ENCODE results near the gene DCAF6. TPM values are rescaled to one million over a fixed set of nuclear protein-coding genes. Genes with fewer than 3 reads are reported as not detected.

Gene DCAF6
- total RNA-seq, 2 donors from 2014 or later = 47.2 to 76.7 TPM

DNA sequence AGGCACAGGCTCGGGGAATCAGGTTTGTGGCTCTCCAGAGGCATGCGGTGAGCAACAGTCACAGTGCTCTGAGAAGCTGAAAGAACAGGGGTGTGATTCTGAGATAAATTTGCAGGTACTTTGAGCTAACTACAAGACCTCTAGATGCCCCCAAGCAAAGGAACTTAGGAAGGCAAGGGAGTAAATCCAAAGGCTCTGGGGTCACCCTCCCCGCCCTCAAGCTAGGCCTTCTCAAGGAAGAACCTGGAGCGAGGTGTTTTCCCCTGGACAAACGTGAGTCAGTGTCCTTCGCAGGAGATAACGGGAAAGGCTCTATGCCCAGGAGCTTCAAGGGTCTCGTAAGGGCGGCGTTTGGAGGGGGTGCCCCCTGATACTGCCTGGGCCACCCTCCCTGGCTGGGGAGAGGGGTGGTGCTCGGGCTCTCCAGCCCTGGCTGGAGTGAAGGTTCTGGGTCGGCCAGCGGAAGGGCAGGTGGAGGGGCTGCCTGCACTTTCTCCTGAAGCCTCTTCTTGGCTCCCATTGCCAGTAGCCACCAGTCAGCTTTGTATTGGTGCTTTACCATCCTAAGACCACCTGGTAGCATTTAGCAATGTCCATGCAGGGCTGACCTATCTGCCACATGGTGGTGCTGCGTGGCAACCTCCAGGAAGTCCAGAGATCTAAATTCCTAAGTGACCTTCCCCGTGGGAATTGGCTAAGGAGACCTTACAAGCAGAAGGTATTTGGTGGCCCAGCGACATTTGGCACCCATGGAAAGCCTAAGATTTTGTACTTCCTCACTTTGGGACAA, 156.3 kb downstream of the DCAF6 start:
- H3K4me1 ChIP-seq (ENCODE audit: control insufficient read depth in 1 of 2, low read depth in 2 of 2) = peaks cover 8 to 26% of the 10 kb centered on the region in 2 donors
- H3K9me3 ChIP-seq = no peaks in the 10 kb centered on the region
- ATAC-seq (ENCODE audit: insufficient number of reproducible peaks, low FRiP score, low read depth) = no peak
- TF ChIP-seq, protein P1, sequence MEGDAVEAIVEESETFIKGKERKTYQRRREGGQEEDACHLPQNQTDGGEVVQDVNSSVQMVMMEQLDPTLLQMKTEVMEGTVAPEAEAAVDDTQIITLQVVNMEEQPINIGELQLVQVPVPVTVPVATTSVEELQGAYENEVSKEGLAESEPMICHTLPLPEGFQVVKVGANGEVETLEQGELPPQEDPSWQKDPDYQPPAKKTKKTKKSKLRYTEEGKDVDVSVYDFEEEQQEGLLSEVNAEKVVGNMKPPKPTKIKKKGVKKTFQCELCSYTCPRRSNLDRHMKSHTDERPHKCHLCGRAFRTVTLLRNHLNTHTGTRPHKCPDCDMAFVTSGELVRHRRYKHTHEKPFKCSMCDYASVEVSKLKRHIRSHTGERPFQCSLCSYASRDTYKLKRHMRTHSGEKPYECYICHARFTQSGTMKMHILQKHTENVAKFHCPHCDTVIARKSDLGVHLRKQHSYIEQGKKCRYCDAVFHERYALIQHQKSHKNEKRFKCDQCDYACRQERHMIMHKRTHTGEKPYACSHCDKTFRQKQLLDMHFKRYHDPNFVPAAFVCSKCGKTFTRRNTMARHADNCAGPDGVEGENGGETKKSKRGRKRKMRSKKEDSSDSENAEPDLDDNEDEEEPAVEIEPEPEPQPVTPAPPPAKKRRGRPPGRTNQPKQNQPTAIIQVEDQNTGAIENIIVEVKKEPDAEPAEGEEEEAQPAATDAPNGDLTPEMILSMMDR (IDR thresholded peaks at IDR 0.05) = peak; percentile 30
- peaks cover 11% of the 10 kb centered on the region for H3K36me3 ChIP-seq
- peak overlapping the region in 1 of 2 donors; percentile 38 for H3K27ac ChIP-seq
- DNase-seq (ENCODE audit: low spot score) = no peak
- no peaks in the 10 kb centered on the region for H3K27me3 ChIP-seq (replicated peaks; ENCODE audit: insufficient read depth)
- no peak overlapping the region for H3K4me3 ChIP-seq

DNA sequence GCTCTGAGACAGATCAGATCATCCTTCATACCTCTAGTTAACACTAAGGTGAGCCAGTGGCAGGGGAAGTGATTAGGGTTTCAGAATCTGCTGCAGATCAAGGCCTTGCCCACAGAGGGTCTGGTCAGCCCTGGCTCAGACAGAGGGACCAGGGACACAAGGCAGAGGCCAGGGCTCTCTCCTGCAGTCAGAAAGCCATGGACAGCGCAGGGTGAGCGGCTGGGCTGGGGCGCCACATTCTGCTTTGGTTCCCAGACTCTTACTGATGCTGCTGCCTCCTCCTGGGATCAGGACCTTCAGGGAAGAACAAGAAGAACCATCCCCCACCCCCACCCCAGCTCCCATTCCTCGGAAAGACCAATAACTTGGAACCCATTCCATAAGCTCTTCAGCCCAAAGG, 157.1 kb downstream of the DCAF6 start:
- TF ChIP-seq, protein P1 (IDR thresholded peaks at IDR 0.05) = no peak
- ATAC-seq (ENCODE audit: insufficient number of reproducible peaks, low FRiP score, low read depth) (no peak), DNase-seq (ENCODE audit: low spot score) (no peak)
- H3K27me3 ChIP-seq (replicated peaks; ENCODE audit: insufficient read depth) = no peaks in the 10 kb centered on the region
- peaks cover 11% of the 10 kb centered on the region for H3K36me3 ChIP-seq
- no peaks in the 10 kb centered on the region for H3K9me3 ChIP-seq
- H3K4me1 ChIP-seq (ENCODE audit: control insufficient read depth in 1 of 2, low read depth in 2 of 2) = peaks cover 8 to 26% of the 10 kb centered on the region in 2 donors
- no peak overlapping the region for H3K27ac ChIP-seq
- H3K4me3 ChIP-seq = no peak overlapping the region

DNA sequence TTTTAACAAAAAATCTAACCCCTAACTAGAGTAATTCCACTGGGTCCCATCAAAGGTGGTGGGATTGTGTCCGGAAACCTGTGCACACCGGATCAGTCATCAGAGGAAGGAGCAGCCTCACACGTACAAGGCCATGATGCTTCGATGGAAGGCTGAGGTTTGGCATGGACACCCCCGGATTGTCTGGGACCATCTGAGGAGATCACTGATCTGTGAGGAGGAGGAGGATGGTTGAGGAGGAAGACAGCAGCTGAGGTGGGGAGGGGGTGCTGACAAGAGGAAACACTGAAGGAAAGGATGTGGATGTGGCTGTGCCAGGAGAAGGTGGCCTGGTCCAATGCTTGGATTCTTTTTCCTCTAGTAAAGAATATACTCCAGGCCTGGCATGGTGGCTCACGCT, 159.0 kb downstream of the DCAF6 start:
- no peaks in the 10 kb centered on the region for H3K9me3 ChIP-seq
- no peaks in the 10 kb centered on the region for H3K27me3 ChIP-seq (replicated peaks; ENCODE audit: insufficient read depth)
- TF ChIP-seq, protein P1 (IDR thresholded peaks at IDR 0.05) = no peak
- no peak overlapping the region for H3K4me3 ChIP-seq
- H3K36me3 ChIP-seq = peaks cover 7% of the 10 kb centered on the region
- ATAC-seq (ENCODE audit: insufficient number of reproducible peaks, low FRiP score, low read depth) (no peak), DNase-seq (ENCODE audit: low spot score) (no peak)
- H3K4me1 ChIP-seq (ENCODE audit: control insufficient read depth in 1 of 2, low read depth in 2 of 2) = peaks cover 8 to 26% of the 10 kb centered on the region in 2 donors
- H3K27ac ChIP-seq = no peak overlapping the region

DNA sequence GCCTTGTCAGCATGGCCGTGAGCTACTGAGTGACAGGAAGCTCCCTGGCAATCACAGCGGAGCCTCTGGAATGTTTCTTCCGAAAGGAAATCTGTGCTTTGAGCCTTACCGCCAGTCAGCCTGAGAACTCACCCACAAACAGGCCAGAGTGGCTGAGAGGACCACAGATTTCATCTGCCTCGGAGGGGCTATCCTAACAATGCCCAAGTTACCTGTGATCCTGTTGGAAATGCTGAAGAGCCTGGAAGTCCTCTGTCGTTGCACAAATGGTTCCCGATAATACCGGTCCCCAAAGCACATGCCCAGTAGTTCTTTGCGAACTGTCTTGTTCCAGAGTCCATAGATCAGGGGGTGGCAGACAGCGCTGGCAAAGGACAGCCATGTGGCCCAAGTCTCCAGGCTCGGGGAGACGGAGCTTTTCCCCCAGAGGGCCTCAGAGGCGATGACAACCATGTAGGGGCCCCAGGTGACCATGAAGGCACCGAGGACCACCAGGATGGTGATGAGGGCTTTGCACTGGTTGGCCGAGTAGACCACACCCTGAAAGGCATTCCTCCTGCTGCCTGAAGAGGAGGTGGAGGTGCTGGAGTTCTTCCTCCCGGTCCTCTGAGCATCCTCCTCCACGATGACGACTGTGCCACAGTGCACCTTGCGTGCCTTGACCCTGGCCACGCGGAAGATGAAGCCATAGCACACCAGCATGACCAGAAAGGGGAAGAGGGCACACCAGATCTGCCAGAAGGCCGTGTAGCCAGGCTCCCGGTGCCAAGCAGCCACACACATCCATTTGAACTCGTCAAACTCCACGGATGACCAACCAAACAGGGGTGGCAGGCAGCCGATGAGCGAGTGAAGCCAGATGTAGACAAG, 160.0 kb downstream of the DCAF6 start:
- Histone ChIP-seq H3K4me3 (no peak overlapping the region), H3K4me1 (ENCODE audit: control insufficient read depth in 1 of 2, low read depth in 2 of 2) (peaks cover 8 to 23% of the 10 kb centered on the region in 2 donors), H3K27ac (no peak overlapping the region), H3K36me3 (peaks cover 7% of the 10 kb centered on the region), H3K27me3 (replicated peaks; ENCODE audit: insufficient read depth) (no peaks in the 10 kb centered on the region), H3K9me3 (no peaks in the 10 kb centered on the region)
- ATAC-seq (ENCODE audit: insufficient number of reproducible peaks, low FRiP score, low read depth) (no peak), DNase-seq (ENCODE audit: low spot score) (no peak)
- TF ChIP-seq, protein P1 (IDR thresholded peaks at IDR 0.05) = no peak

DNA sequence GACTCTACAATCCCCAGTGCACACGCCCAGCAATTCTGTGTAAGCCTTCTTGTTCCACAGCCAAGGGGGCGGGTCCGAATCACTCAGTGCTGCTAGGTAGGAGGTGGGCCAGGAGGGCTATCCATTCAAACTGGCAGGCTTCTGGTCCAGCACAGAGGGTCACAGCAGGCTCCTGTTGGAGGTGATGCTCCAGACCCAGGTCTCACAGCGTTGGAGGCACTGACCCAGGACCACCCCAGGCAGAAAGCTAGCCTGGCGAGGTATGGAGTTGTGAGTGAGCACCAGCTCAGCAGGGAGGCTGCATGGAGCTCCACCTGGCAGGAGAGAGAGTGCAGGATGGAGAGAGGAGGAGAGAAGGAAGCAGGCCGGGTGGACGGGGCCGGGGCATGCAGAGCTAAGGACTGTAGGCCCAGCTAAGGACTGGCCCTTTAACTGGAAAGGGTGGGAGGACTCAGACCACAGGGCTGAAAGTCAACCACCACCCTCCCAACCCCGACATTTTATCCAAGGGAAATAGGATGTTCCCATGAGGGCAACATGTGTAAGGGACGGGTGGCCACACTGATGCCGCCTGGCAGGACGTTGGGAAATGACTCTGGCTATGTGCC, 161.5 kb downstream of the DCAF6 start:
- ATAC-seq (ENCODE audit: insufficient number of reproducible peaks, low FRiP score, low read depth) (no peak), DNase-seq (ENCODE audit: low spot score) (no peak)
- Histone ChIP-seq H3K36me3 (peaks cover 7% of the 10 kb centered on the region), H3K4me1 (ENCODE audit: control insufficient read depth in 1 of 2, low read depth in 2 of 2) (peaks cover 0 to 8% of the 10 kb centered on the region in 2 donors), H3K4me3 (no peak overlapping the region), H3K27ac (no peak overlapping the region), H3K9me3 (no peaks in the 10 kb centered on the region), H3K27me3 (replicated peaks; ENCODE audit: insufficient read depth) (no peaks in the 10 kb centered on the region)
- TF ChIP-seq, protein P1 (IDR thresholded peaks at IDR 0.05) = no peak

Data from thoracic aorta (tissue), 2 donors.